Glomerular visceral epithelial cell (primary cell): ENCODE results near the gene DLG4.

ENCODE experiments used
- DNase-seq: peaks from one replicate; pipeline ENCODE4 v3.0.0-alpha.2; 2016; ENCODE audit errors: extremely low spot score

DLG4 gene

GRCh38 chr17:7229504-7229903 is 9.9 kb upstream of the DLG4 start:
- no peak for DNase-seq

- DNase-seq: no peak
Measured at GRCh38 chr17:7228920-7229319, 9.3 kb upstream of the DLG4 start.

GRCh38 chr17:7226721-7227710 is 7.4 kb upstream of the DLG4 start:
- DNase-seq: no peak

GRCh38 chr17:7225711-7226331 is 6.2 kb upstream of the DLG4 start:
- no peak for DNase-seq

- DNase-seq: no peak
Measured at GRCh38 chr17:7224661-7225111, 5.0 kb upstream of the DLG4 start.

GRCh38 chr17:7224110-7224509 is 4.5 kb upstream of the DLG4 start:
- no peak for DNase-seq

- no peak for DNase-seq
Measured at GRCh38 chr17:7223375-7223774, 3.7 kb upstream of the DLG4 start.

- DNase-seq: no peak
Measured at GRCh38 chr17:7222972-7223292, 3.3 kb upstream of the DLG4 start.

GRCh38 chr17:7222093-7222971 is 2.7 kb upstream of the DLG4 start:
- no peak for DNase-seq

- DNase-seq: no peak
Measured at GRCh38 chr17:7221278-7222092, 1.8 kb upstream of the DLG4 start.

GRCh38 chr17:7220593-7221277 is 1.1 kb upstream of the DLG4 start:
- peak; percentile 68 for DNase-seq

- no peak for DNase-seq
Measured at GRCh38 chr17:7219229-7219811, 316 bp downstream of the DLG4 start.

GRCh38 chr17:7218758-7219157 is 878 bp downstream of the DLG4 start:
- no peak for DNase-seq

- DNase-seq: no peak
Measured at GRCh38 chr17:7218166-7218565, 1.5 kb downstream of the DLG4 start.

- DNase-seq: peak; percentile 70
Measured at GRCh38 chr17:7217113-7217987, 2.3 kb downstream of the DLG4 start.

GRCh38 chr17:7216242-7217112 is 3.2 kb downstream of the DLG4 start:
- DNase-seq: no peak

- DNase-seq: no peak
Measured at GRCh38 chr17:7215652-7216180, 3.9 kb downstream of the DLG4 start.

GRCh38 chr17:7215136-7215638 is 4.4 kb downstream of the DLG4 start:
- no peak for DNase-seq
